Activated naive CD4-positive, alpha-beta T cell treated with anti-CD3 and anti-CD28 coated beads, Interleukin-2, amount 50 U/mL, for 16 hours (primary cell): Measurements from ENCODE around the gene HGS.
A peak's percentile ranks its signal among the peaks of the same experiment; 100 is the strongest.

Experiments
- DNase-seq: peaks from one replicate; pipeline ENCODE4 v3.0.0-alpha.2; 2020

Gene HGS

GRCh38 chr17:81706232-81706611 lies 22.4 kb downstream of the HGS start:
- no peak for DNase-seq

DNA sequence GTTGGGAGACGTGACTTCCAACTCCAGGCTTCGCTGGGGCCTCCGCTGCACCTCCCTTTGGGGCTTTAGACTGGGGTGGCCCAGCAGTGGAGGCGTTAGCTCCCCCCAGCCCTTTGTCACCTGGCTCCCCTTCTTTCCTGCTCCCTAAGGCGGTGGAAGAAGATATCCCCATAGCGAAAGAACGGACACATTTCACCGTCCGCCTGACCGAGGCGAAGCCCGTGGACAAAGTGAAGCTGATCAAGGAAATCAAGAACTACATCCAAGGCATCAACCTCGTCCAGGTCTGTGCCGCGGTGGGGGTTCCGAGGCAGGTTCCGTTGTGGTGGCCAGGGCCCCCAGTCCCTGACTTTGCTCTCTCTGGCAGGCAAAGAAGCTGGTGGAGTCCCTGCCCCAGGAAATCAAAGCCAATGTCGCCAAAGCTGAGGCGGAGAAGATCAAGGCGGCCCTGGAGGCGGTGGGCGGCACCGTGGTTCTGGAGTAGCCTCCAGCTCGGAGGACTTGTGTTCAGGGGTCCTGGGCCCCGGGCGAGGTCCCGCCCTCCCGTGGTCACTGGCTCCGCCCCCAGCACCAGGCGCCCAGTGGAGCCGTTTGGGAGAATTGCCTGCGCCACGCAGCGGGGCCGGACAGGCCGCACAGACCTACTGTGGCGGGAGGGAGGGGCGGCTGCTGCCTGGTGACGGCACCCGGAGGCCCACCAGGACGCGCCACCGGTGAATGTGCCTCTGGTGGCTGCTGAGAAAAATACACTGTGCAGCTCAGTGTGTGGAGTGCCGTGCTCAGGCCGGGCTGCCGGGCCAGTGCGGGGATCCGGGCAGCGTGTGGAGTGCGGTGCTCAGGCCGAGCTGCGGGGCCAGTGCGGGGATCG lies 23.2 kb downstream of the HGS start:
- DNase-seq: no peak

GRCh38 chr17:81707725-81708646 lies 24.2 kb downstream of the HGS start:
- no peak for DNase-seq

DNA sequence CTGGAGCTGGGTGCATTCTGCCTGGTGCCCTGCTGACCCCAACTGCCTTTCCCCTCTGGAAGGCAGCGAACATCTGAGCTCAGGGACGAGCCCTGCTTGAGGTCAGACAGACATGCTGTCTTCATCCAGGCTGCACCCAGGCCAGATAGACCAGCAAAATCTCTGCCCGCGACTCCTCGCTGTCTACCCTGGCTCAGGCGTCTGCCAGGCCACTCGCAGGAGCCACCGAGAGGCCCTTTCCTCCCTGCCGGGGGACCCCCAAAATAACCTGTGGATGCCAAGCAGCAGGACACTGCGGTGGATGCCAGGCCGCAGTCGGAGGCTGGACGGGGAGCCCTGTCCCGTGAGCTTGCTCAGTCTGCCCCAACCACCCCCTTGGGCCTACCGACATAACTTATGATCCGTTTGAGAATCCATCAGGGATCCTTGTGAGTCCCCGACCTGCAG lies 25.0 kb downstream of the HGS start:
- DNase-seq: no peak

DNA sequence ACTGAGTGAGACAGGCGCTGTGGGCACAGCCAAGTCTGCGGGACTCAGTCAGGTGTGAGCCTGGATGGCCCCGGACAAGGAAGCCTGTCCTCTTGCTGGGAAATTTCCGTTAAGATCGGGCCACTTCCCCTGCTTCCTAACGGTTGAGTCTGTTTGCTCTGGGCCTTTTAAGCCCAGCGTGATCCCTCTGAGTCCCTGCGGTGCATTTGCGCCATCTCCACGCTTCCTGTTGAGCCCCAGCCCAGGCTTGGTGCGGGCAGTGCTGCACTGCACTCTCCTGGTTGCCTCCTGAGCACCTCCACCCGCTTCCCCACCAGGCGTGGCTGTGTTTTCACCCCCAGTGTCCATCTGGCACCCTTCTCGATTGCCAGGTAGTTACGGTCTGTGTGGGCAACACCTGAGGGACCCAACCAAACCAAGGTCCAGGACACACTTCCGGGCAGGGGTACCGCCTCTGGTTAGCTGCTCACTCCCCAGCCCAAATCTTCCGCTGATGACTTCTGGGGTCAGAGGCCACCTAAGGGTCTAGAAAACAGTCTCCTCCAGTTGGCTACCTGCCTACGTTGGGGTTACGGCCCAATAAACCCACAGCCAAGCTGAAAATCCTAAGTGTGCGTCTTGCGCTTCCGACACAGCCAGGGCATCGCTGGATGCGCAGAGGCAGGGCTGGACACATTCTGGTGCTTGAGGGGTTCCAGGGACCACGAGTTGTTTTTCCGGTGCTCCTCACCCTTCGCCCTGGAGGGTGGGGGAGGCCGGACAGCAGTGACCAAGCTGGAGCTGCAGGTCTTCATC lies 26.9 kb downstream of the HGS start:
- DNase-seq: no peak

DNA sequence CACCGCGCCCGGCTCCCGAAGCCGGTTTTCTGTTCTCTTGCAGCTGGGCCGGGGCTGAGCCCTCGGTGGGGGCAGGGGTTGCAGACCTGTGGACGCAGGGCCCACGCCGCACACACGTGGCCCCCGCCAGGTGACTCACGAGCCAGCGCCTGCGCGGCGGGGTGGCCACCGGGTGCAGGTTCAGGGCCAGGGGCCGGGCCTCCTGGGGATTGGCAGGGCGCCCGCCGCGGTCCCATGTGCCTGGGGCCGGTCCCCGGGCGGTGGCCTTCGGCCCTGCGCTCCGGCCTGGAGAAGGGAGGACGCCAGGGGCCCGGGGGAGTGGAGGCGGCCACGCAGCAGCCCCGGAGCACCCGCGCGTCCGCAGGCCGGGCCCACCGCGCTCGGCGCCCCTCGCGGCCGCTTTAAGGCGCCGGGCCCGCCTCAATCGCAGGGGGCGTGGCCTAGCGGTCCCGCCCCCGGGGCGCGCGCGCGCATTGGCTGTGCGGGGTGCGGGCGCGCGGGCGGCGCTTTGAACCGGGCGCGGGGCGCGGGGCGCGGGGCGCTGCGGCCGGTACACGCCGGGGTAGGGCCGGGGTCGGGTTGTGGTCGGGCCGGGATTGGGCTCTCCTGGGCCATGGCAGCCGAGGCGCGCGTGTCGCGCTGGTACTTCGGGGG lies 28.1 kb downstream of the HGS start, which contains the start of gene SLC25A10:
SLC25A10 (plus strand) TSS at position 471 of the 654 bp plus-strand sequence; CDS start at position 614, 143 bp downstream.
- peak; percentile 86 for DNase-seq

DNA sequence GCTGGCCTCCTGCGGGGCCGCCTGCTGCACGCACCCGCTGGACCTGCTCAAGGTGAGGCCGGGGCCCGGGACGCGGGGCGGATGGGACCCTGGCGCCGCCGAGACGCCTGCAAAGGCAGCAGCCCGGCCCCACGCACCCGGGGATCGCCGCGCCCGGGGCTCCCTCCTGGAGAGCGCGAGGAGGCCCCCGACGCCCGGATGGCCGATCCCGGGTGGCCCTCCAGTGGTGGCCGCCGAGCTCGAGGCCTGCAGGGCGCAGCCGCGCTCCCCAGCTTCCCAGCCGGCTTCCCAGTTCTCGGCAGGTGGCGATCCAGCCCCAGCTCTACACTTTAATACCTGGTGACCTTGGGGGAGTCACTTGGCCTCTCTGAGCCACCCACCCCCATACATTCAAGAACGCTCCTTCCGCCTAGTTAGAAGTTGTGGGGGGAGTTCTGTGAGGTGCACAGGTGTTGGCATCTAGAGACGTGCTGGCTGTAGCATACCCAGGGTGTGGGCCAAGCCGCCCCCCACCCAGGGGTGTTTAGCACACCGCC lies 28.7 kb downstream of the HGS start:
- DNase-seq: no peak

DNA sequence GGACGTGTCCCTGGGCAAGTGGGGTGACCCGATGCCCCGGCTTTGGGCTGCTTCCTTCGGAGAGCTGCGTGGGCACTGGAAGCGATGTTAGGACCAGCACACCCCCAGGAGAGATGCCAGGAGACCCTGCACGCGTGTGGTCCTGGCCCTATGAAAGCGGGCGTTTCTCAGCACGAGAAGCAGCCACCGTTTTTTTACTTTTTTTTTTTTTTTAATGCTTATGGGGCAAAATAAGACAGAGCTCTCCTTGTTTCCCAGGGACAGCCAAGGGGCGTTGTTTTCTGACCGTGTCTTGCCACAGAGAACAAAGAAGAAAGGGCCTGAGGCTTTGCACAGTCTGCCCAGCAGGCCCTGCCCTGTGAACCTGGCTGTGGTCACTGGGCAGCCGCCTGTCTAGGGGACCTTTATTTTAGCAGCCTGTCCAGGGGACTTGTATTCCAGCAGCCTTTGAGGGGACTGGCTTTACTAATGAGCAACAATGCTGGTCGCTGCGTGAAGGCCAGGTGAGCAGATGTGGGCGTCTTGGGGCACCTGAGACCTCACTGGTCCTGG lies 29.3 kb downstream of the HGS start:
- no peak for DNase-seq

DNA sequence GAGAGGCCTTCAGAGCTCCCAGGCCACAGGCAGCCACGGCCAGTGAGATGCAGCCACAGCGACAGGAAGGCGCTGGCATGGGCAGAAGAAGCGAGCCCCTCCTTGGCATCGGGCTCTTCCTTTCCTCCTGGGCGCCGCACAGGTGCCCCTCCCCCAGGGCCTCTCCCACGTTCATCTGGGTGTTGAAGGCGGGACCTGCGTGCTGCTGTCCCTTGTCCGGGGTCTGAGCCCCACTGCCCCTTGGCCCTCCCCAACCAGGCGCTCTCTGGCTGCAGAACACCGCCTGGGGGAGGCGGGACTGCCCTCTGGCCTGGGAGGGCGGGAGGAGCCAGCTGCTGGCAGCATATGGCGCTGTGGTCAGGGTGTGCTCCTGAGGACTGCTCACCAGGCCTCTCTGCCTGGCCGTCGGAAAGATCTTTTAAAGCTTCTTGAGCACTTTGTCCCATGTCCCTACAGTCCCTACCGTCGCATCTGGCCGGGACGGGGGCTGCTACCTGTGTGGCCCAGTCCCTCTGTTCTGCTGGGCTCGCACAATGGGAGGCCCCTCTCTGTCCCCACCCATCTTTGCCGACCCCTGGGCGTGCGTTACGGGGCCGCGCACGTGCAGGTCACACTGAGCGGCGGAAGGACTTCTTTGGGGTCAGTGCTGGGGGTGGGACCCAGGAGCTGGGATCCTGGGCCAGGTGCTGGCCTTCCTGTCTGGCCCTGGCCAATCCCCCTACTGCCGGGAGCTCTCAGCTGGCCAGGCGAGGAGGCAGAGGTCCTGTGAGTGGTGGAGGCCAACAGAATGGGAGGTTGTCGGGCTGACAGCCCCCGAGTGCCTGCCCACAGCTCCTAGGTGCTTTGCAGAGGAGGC lies 30.0 kb downstream of the HGS start:
- DNase-seq: no peak

DNA sequence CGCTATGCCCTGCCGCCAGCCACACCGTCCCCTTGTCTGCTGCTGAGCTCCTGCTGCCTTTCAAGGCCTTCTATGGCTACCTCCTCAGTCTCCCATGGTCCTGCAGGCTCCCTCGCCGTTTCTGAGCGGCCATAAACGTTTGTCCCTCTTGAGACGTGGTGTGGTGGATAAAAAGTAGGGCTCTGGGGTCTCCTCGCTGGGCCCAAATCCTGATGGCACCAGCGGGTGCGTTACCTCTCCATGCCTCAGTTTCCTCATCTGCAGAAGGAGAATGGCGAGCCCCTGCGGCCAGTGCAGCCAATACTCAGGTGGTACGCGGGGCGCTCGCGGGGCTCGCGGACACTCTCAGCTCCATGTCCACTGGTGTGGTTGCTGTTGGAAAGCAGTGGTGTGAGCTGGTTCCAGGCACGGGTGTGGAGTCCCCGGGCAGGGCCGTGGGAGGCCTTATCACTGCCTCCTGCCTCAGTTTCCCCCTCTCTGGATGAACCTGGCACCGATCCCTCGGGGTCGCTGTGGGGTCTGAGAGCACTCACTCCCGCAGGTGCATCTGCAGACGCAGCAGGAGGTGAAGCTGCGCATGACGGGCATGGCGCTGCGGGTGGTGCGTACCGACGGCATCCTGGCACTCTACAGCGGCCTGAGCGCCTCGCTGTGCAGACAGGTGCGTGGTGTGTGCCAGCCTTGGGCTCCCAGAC lies 30.7 kb downstream of the HGS start:
- DNase-seq: no peak

GRCh38 chr17:81715107-81715871 lies 31.5 kb downstream of the HGS start:
- no peak for DNase-seq

GRCh38 chr17:81715872-81716673 lies 32.3 kb downstream of the HGS start:
- DNase-seq: no peak

- DNase-seq: no peak
These were observed 32.8 kb downstream of the HGS start for GRCh38 chr17:81716674-81716996.

DNA sequence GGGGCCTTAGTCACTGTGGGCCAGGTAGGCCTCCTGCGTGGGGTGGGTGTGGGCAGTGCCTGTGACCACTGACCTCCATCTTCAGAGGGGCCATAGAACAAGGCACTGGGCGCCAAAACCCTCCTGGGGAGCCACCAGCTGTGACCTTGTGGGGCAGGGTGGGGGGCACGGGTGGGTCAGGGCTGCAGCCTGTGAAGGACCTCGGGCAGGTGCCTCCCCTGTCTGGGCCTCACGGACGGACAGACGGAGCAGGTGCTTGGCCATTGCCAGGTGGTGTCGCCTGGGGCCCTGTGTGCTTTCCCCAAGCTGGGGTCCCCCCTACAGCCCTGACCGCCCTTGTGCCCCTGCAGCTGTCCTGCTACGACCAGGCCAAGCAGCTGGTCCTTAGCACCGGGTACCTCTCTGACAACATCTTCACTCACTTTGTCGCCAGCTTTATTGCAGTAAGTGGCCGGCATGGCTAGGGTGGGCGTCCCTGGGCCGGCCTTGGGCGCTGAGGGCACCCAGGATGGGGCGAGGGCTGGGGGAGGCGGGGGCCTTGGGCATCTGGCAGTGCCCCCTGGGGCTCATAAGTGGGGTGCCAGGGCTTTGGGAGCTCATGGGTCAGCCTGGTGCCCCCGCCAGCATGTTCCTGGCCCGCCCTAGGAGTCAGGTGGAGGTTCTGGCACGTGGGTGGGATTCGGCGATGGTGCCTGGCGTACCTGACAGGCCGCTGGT lies 33.4 kb downstream of the HGS start:
- no peak for DNase-seq

DNA sequence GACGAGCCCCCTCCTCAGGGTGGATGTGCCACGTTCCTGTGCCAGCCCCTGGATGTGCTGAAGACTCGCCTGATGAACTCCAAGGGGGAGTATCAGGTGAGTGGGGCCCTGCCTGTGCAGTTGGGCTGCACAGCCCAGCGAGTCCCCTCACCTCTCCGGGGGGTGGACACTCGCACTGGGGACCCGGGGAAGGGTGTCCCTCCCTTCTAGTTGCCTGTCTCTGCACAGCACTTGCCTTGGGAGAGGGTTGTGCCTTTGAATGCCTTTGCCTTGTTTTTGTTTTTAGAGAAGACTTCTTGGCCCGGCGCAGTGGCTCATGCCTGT lies 33.9 kb downstream of the HGS start:
- no peak for DNase-seq

DNA sequence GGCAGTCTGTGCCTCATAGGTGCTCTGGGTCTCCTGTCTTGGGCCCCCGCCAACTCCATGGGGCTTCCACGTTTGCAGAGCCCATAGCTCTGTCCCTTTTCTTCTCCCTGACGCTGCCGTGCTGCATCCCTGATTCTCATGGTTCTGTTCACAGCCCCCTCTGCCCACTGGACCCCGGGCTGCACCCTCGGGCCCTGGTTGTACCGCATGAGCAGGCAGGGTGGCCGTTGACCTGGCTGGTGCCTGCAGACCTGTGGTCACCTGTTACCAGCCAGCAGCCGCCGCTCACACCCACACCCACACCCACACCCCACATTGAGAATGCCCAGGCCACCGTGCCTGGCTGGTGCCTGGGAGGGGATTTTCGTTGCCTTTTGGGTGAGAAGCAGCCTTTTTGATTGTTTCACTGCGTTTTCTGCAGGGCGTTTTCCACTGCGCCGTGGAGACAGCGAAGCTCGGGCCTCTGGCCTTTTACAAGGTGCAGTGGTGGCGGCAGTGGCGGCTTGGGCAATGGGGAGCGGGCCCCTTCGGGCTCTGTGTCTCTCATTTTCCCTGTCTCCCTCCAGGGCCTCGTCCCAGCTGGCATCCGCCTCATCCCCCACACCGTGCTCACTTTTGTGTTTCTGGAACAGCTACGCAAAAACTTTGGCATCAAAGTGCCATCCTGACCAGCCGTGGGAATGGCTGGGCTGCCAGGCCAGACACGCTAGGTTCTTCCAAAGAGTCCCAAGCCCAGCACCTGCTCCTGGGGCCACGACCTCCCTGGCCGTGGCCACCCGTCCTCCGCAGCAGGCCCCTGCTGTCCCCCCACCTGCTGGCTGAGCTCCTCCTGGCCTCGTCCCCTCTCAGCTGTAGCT lies 35.8 kb downstream of the HGS start:
- no peak for DNase-seq
